Neuronal stem cell (in vitro differentiated cells): ENCODE results near the gene MEGF6.

Experiments used
- DNase-seq: peaks from one replicate; pipeline ENCODE4 v3.0.0-alpha.2; 2013; ENCODE audit warnings: low spot score
- H2AFZ ChIP-seq: one replicate; pipeline ENCODE4 v1.6.1; 2013; ENCODE audit warnings: mild to moderate bottlenecking, low read length, inconsistent platforms
- H2AK5ac ChIP-seq: 2 replicates; pipeline ENCODE4 v1.6.1; 2013; ENCODE audit warnings: low read depth, mild to moderate bottlenecking, inconsistent platforms, low read length, moderate library complexity, mixed read lengths
- H2BK120ac ChIP-seq: 2 replicates; pipeline ENCODE4 v1.6.1; 2013; ENCODE audit warnings: low read depth, mild to moderate bottlenecking, inconsistent platforms, low read length, moderate library complexity, mixed read lengths
- H2BK12ac ChIP-seq: one replicate; pipeline ENCODE4 v1.6.1; 2013; ENCODE audit warnings: low read length, inconsistent platforms
- H2BK15ac ChIP-seq: 2 replicates; pipeline ENCODE4 v1.6.1; 2013; ENCODE audit warnings: mild to moderate bottlenecking, low read length, inconsistent platforms, mixed read lengths
- H2BK5ac ChIP-seq: one replicate; pipeline ENCODE4 v1.6.1; 2013; ENCODE audit warnings: inconsistent platforms, mild to moderate bottlenecking, low read length, moderate library complexity
- H3K14ac ChIP-seq: one replicate; pipeline ENCODE4 v1.6.1; 2013; ENCODE audit warnings: low read length, inconsistent platforms
- H3K18ac ChIP-seq: 2 replicates; pipeline ENCODE4 v1.6.1; 2013; ENCODE audit warnings: low read length, inconsistent platforms
- H3K23ac ChIP-seq: 2 replicates; pipeline ENCODE4 v1.6.1; 2013; ENCODE audit warnings: low read depth, mild to moderate bottlenecking, mixed read lengths, low read length, inconsistent platforms; ENCODE audit not compliant: poor library complexity
- H3K27ac ChIP-seq: replicated peaks from 3 replicates; pipeline ENCODE4 v1.5.1; 2013; ENCODE audit warnings: low read length, inconsistent platforms
- H3K27me3 ChIP-seq, 3 experiments: 2 replicates each; pipeline ENCODE4 v1.6.1; 2013; ENCODE audit warnings: low read length in 3 of 3, mild to moderate bottlenecking in 2 of 3, inconsistent platforms in 1 of 3, low read depth in 1 of 3, mixed read lengths in 1 of 3, moderate library complexity in 1 of 3; ENCODE audit not compliant: control insufficient read depth in 3 of 3, insufficient read depth in 3 of 3
- H3K36me3 ChIP-seq, 2 donors: replicated peaks in 1 of 2; 2 replicates each; pipeline ENCODE4 v1.6.1; 2013; ENCODE audit warnings: low read length in 2 of 2; ENCODE audit not compliant: control insufficient read depth in 2 of 2, insufficient read depth in 2 of 2
- H3K4ac ChIP-seq: 2 replicates; pipeline ENCODE4 v1.6.1; 2013; ENCODE audit warnings: inconsistent platforms, mild to moderate bottlenecking, low read length, moderate library complexity
- H3K4me1 ChIP-seq, 2 donors: 1 replicate in 1 of 2; 2 replicates in 1 of 2; pipeline ENCODE4 v1.6.1; 2013; ENCODE audit warnings: low read length in 2 of 2, low read depth in 1 of 2; ENCODE audit not compliant: control insufficient read depth in 2 of 2, insufficient read depth in 1 of 2
- H3K4me2 ChIP-seq: one replicate; pipeline ENCODE4 v1.6.1; 2013; ENCODE audit warnings: mild to moderate bottlenecking, low read length, inconsistent platforms; ENCODE audit not compliant: insufficient read depth, poor library complexity, severe bottlenecking
- H3K4me3 ChIP-seq, 2 donors: 2 replicates each; pipeline ENCODE4 v1.5.1; 2013; ENCODE audit warnings: low read length in 2 of 2, mild to moderate bottlenecking in 2 of 2, inconsistent platforms in 1 of 2, moderate library complexity in 1 of 2
- H3K79me1 ChIP-seq: one replicate; pipeline ENCODE4 v1.6.1; 2013; ENCODE audit warnings: low read depth, mild to moderate bottlenecking, inconsistent platforms, low read length, moderate library complexity
- H3K9ac ChIP-seq: one replicate; pipeline ENCODE4 v1.6.1; 2013; ENCODE audit warnings: mild to moderate bottlenecking, low read depth, low read length, inconsistent platforms; ENCODE audit not compliant: poor library complexity
- H3K9me3 ChIP-seq, 2 donors: replicated peaks in 1 of 2; 2 replicates each; pipeline versions ENCODE3 to v1.6.1; 2013; ENCODE audit warnings: low read length in 2 of 2, mild to moderate bottlenecking in 2 of 2, inconsistent platforms in 1 of 2, low read depth in 1 of 2, mixed read lengths in 1 of 2, moderate library complexity in 1 of 2; ENCODE audit not compliant: control insufficient read depth in 2 of 2, insufficient read depth in 1 of 2
- H4K8ac ChIP-seq: one replicate; pipeline ENCODE4 v1.6.1; 2013; ENCODE audit warnings: low read depth, mild to moderate bottlenecking, inconsistent platforms, low read length, moderate library complexity
- H4K91ac ChIP-seq: one replicate; pipeline ENCODE4 v1.6.1; 2013; ENCODE audit warnings: low read length, low read depth, mild to moderate bottlenecking, inconsistent platforms; ENCODE audit not compliant: poor library complexity
- WGBS, 2 donors: extraction: QIAGEN DNeasy Blood & Tissue Kit; methylation state at CpG; one replicate each; pipeline ENCODE4 v1.1.7; 2013; ENCODE audit warnings: missing lambda C conversion rate in 2 of 2, mixed read lengths in 1 of 2; ENCODE audit not compliant: insufficient read length in 2 of 2, insufficient replicate concordance in 1 of 2; ENCODE audit errors: extremely low coverage in 2 of 2; 5-methylcytosine and 5-hydroxymethylcytosine counted together

The MEGF6 gene

GRCh38 chr1:3594706-3595377 is 16.5 kb downstream of the MEGF6 start:
- Histone ChIP-seq H3K14ac (peak overlapping the region; percentile 56), H4K8ac (no peak overlapping the region), H2BK15ac (peak overlapping the region; percentile 78), H3K4ac (no peak overlapping the region), H4K91ac (no peak overlapping the region), H2BK12ac (no peak overlapping the region), H2AFZ (no peak overlapping the region), H3K4me3 (no peak overlapping the region), H3K27me3 (no peaks in the 10 kb centered on the region), H3K27ac (no peak overlapping the region), H3K36me3 (peaks cover 0 to 7% of the 10 kb centered on the region in 2 donors), H2BK5ac (no peak overlapping the region), H2BK120ac (no peak overlapping the region), H3K9ac (no peak overlapping the region), H2AK5ac (peak overlapping the region; percentile 75), H3K79me1 (peaks cover 12% of the 10 kb centered on the region), H3K4me2 (no peak overlapping the region), H3K23ac (peak overlapping the region; percentile 17), H3K18ac (peak overlapping the region; percentile 19), H3K4me1 (peaks cover 39 to 47% of the 10 kb centered on the region in 2 donors), H3K9me3 (no peaks in the 10 kb centered on the region)
- no CpG with 5 or more reads among the region's 31 CpGs for WGBS, 2 donors
- DNase-seq = no peak

- Histone ChIP-seq H3K27me3 (no peaks in the 10 kb centered on the region), H2BK120ac (peak overlapping the region; percentile 72), H3K14ac (no peak overlapping the region), H3K18ac (peak overlapping the region; percentile 87), H3K27ac (peak overlapping the region; percentile 35), H2BK12ac (no peak overlapping the region), H2AFZ (no peak overlapping the region), H3K4me3 (no peak overlapping the region), H2BK15ac (no peak overlapping the region), H2AK5ac (peak overlapping the region; percentile 90), H3K4me1 (peaks cover 31 to 43% of the 10 kb centered on the region in 2 donors), H4K8ac (no peak overlapping the region), H4K91ac (no peak overlapping the region), H3K9me3 (no peaks in the 10 kb centered on the region), H3K9ac (no peak overlapping the region), H2BK5ac (peak overlapping the region; percentile 87), H3K23ac (no peak overlapping the region), H3K79me1 (peaks cover 9% of the 10 kb centered on the region), H3K4me2 (no peak overlapping the region), H3K36me3 (peaks cover 0 to 4% of the 10 kb centered on the region in 2 donors), H3K4ac (no peak overlapping the region)
- no peak for DNase-seq
- WGBS, 2 donors = no CpG with 5 or more reads among the region's 10 CpGs
Measured at GRCh38 chr1:3593745-3594144, 17.6 kb downstream of the MEGF6 start.

GRCh38 chr1:3593334-3593733 is 18.0 kb downstream of the MEGF6 start:
- no peak overlapping the region for H3K14ac ChIP-seq
- peak overlapping the region; percentile 73 for H3K23ac ChIP-seq
- H3K4me2 ChIP-seq = no peak overlapping the region
- H2BK12ac ChIP-seq = peak overlapping the region; percentile 90
- peak overlapping the region; percentile 87 for H3K18ac ChIP-seq
- no peak overlapping the region for H3K4ac ChIP-seq
- H3K9ac ChIP-seq = peak overlapping the region; percentile 9
- peak overlapping the region; percentile 90 for H2AK5ac ChIP-seq
- no peaks in the 10 kb centered on the region for H3K9me3 ChIP-seq
- no peak for DNase-seq
- peaks cover 9% of the 10 kb centered on the region for H3K79me1 ChIP-seq
- H3K36me3 ChIP-seq = peaks cover 0 to 4% of the 10 kb centered on the region in 2 donors
- peaks cover 28 to 39% of the 10 kb centered on the region in 2 donors for H3K4me1 ChIP-seq
- peak overlapping the region; percentile 87 for H2BK5ac ChIP-seq
- no peak overlapping the region for H3K27ac ChIP-seq
- peak overlapping the region; percentile 72 for H2BK120ac ChIP-seq
- H4K91ac ChIP-seq = no peak overlapping the region
- no peak overlapping the region for H3K4me3 ChIP-seq
- no peaks in the 10 kb centered on the region for H3K27me3 ChIP-seq
- no peak overlapping the region for H4K8ac ChIP-seq
- no peak overlapping the region for H2BK15ac ChIP-seq
- no CpG with 5 or more reads among the region's 17 CpGs for WGBS, 2 donors
- H2AFZ ChIP-seq = no peak overlapping the region

- peak overlapping the region; percentile 15 for H3K27ac ChIP-seq
- H2BK15ac ChIP-seq = no peak overlapping the region
- H3K27me3 ChIP-seq = no peaks in the 10 kb centered on the region
- peaks cover 0 to 5% of the 10 kb centered on the region in 2 donors for H3K36me3 ChIP-seq
- no peak overlapping the region for H2BK120ac ChIP-seq
- H2BK5ac ChIP-seq = no peak overlapping the region
- peak overlapping the region; percentile 68 for H2AFZ ChIP-seq
- no CpG with 5 or more reads among the region's 33 CpGs for WGBS, 2 donors
- H3K18ac ChIP-seq = peak overlapping the region; percentile 50
- no peak overlapping the region for H2BK12ac ChIP-seq
- H4K8ac ChIP-seq = no peak overlapping the region
- H3K4me2 ChIP-seq = no peak overlapping the region
- H4K91ac ChIP-seq = no peak overlapping the region
- H3K79me1 ChIP-seq = peaks cover 6% of the 10 kb centered on the region
- peak overlapping the region; percentile 42 for H3K14ac ChIP-seq
- peak overlapping the region; percentile 83 for H3K23ac ChIP-seq
- peaks cover 0 to under 1% of the 10 kb centered on the region in 2 donors for H3K9me3 ChIP-seq
- no peak overlapping the region for H2AK5ac ChIP-seq
- H3K4me3 ChIP-seq = no peak overlapping the region
- peaks cover 14 to 27% of the 10 kb centered on the region in 2 donors for H3K4me1 ChIP-seq
- H3K4ac ChIP-seq = no peak overlapping the region
- DNase-seq = no peak
- no peak overlapping the region for H3K9ac ChIP-seq
Measured at GRCh38 chr1:3590951-3591865, 20.1 kb downstream of the MEGF6 start.
